HepG2 (cell line): ENCODE measurements around the gene ELOVL2. TPM values are rescaled to one million over a fixed set of nuclear protein-coding genes. Genes with fewer than 3 reads are reported as not detected.

ENCODE experiments used
- polyA plus RNA-seq, 8 experiments: library from polyadenylated mRNA; depleted of rRNA in 3 of 8; stranded (reverse) in 7 of 8; unstranded in 1 of 8; fragments of >200 nt; fragmentation: Illumina TruSeq in 4 of 8; extraction: Trizol in 4 of 8; gene quantifications; 2 replicates each; pipeline versions ENCODE4 v1.2.1 to v1.2.3, GENCODE V29; 2011 to 2016; ENCODE audit warnings: low read depth in 4 of 8, missing spikeins in 1 of 8, mixed read lengths in 1 of 8; ENCODE audit not compliant: insufficient read depth in 1 of 8
- total RNA-seq, 5 experiments: library from RNA; depleted of rRNA; stranded (reverse); fragments of >200 nt; fragmentation: Illumina TruSeq; extraction: Trizol; gene quantifications; 2 replicates each; pipeline ENCODE4 v1.2.3, GENCODE V29; 2016; ENCODE audit warnings: low read depth in 1 of 5

The ELOVL2 gene
- total and polyA plus RNA-seq, 2 of the 13 experiments (the other 11 are each of a cell fraction or from before 2014, with no cell fraction given): 43.6 to 65.4 TPM

Other genes starting within 250 kb of the ELOVL2 start
- 0.04 and 0.17 TPM in 2 replicates for gene MAK, start 205.8 kb downstream of the ELOVL2 start, total RNA-seq (2016; rRNA removed; fragmentation: Illumina TruSeq; extraction: Trizol)
- 0.01 TPM in 1 of 2 replicates, not detected in the other for gene MAK, start 205.8 kb downstream of the ELOVL2 start, polyA plus RNA-seq (2011; rRNA removed)
- not detected in 2 replicates for gene GCM2, start 162.3 kb downstream of the ELOVL2 start, total RNA-seq (2016; rRNA removed; fragmentation: Illumina TruSeq; extraction: Trizol)
- not detected in 2 replicates for gene GCM2, start 162.3 kb downstream of the ELOVL2 start, polyA plus RNA-seq (2011; rRNA removed)
- 0.22 TPM in 1 of 2 replicates, not detected in the other for gene SYCP2L, start 157.3 kb downstream of the ELOVL2 start, total RNA-seq (2016; rRNA removed; fragmentation: Illumina TruSeq; extraction: Trizol)
- gene SYCP2L, start 157.3 kb downstream of the ELOVL2 start, polyA plus RNA-seq (2011; rRNA removed): 0.37 and 0.54 TPM in 2 replicates
- gene SMIM13, start 49.5 kb upstream of the ELOVL2 start, total RNA-seq (2016; rRNA removed; fragmentation: Illumina TruSeq; extraction: Trizol): 9.5 and 10.2 TPM in 2 replicates
- 2.5 and 2.7 TPM in 2 replicates for gene SMIM13, start 49.5 kb upstream of the ELOVL2 start, polyA plus RNA-seq (2011; rRNA removed)
- not detected in 2 replicates for gene ERVFRD-1, start 67.4 kb upstream of the ELOVL2 start, total RNA-seq (2016; rRNA removed; fragmentation: Illumina TruSeq; extraction: Trizol)
- gene ERVFRD-1, start 67.4 kb upstream of the ELOVL2 start, polyA plus RNA-seq (2011; rRNA removed): not detected in 2 replicates
- 27.1 and 31.4 TPM in 2 replicates for gene NEDD9, start 188.4 kb upstream of the ELOVL2 start, total RNA-seq (2016; rRNA removed; fragmentation: Illumina TruSeq; extraction: Trizol)
- 363 and 389 TPM in 2 replicates for gene NEDD9, start 188.4 kb upstream of the ELOVL2 start, polyA plus RNA-seq (2011; rRNA removed)